ENCODE results near the gene MRS2.

GRCh38 chr6:24448396-24448795 is 45.7 kb downstream of the MRS2 start:
- TF ChIP-seq CTCF (conservative IDR thresholded peaks at IDR 0.05) (no peak), EZH2 (IDR thresholded peaks at IDR 0.05; ENCODE audit: low read depth) (no peak)
